AG09319 (cell line): ENCODE data around the gene USP5.

Experiments used
- DNase-seq: peaks from one replicate; pipeline ENCODE4 v3.0.0-alpha.2; 2010; ENCODE audit warnings: low read depth; ENCODE audit errors: extremely low read depth
- TF ChIP-seq, protein P1 (sequence below): IDR thresholded peaks from 2 replicates; pipeline ENCODE4 v1.5.1; 2011; ENCODE audit warnings: low read depth, mild to moderate bottlenecking, inconsistent platforms, low read length, moderate library complexity

Gene USP5

DNA sequence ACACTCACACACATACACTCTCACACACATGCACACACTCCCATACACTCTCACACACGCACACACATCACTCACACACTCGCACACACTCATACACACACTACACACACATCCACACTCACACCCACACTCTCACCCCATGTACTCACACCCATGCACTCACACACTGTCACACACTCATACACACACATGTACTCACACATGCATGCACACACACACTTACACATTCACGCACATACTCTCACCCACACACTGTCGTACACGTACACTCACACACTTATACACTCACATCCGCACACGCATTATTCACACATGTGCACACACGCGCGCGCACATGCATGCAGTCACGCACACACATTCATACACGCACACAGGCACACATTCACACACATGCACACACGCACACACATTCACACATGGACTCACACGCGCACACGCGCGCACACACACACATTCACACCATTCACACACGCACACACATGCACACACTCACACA, 34.2 kb upstream of the USP5 start:
- no peak for DNase-seq
- TF ChIP-seq, protein P1, sequence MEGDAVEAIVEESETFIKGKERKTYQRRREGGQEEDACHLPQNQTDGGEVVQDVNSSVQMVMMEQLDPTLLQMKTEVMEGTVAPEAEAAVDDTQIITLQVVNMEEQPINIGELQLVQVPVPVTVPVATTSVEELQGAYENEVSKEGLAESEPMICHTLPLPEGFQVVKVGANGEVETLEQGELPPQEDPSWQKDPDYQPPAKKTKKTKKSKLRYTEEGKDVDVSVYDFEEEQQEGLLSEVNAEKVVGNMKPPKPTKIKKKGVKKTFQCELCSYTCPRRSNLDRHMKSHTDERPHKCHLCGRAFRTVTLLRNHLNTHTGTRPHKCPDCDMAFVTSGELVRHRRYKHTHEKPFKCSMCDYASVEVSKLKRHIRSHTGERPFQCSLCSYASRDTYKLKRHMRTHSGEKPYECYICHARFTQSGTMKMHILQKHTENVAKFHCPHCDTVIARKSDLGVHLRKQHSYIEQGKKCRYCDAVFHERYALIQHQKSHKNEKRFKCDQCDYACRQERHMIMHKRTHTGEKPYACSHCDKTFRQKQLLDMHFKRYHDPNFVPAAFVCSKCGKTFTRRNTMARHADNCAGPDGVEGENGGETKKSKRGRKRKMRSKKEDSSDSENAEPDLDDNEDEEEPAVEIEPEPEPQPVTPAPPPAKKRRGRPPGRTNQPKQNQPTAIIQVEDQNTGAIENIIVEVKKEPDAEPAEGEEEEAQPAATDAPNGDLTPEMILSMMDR: no peak

DNA sequence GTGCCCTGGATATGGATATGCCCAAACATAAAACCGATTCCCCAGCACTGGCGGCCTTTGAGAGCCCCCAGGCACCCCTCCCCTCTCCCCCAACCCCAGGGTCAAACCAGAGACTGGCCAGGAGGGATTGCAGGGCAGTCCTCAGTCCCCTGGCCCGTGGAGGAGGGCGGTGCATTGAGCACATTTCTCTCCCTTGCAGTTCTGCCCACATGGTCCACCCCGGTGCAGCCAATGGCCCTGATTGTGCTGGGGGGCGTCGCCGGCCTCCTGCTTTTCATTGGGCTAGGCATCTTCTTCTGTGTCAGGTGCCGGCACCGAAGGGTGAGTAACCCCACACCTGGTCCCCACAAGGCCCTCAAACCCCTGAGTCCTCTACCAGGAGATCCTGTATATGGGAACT, 33.7 kb upstream of the USP5 start:
- TF ChIP-seq, protein P1: no peak

DNA sequence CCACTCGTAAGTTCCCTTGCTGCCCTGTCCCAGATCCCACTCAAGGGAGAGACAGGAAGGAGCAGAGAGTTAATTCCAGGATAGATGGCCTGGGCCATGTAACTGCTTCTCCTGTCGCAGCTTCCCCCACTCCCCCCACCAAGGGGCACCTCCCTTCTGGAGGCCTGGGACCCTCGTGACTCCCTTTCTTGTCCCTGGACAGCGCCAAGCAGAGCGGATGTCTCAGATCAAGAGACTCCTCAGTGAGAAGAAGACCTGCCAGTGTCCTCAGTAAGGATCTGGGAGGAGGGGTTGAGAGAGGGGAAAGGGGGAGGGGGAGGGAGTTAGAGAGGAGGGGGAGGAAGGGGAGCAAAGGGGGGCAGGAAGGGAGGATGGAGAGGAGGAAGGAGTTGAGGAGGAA, 33.3 kb upstream of the USP5 start:
- no peak for DNase-seq
- TF ChIP-seq, protein P1: no peak

More for the DNA sequence above, 33.7 kb upstream of the USP5 start:
- DNase-seq: no peak

DNA sequence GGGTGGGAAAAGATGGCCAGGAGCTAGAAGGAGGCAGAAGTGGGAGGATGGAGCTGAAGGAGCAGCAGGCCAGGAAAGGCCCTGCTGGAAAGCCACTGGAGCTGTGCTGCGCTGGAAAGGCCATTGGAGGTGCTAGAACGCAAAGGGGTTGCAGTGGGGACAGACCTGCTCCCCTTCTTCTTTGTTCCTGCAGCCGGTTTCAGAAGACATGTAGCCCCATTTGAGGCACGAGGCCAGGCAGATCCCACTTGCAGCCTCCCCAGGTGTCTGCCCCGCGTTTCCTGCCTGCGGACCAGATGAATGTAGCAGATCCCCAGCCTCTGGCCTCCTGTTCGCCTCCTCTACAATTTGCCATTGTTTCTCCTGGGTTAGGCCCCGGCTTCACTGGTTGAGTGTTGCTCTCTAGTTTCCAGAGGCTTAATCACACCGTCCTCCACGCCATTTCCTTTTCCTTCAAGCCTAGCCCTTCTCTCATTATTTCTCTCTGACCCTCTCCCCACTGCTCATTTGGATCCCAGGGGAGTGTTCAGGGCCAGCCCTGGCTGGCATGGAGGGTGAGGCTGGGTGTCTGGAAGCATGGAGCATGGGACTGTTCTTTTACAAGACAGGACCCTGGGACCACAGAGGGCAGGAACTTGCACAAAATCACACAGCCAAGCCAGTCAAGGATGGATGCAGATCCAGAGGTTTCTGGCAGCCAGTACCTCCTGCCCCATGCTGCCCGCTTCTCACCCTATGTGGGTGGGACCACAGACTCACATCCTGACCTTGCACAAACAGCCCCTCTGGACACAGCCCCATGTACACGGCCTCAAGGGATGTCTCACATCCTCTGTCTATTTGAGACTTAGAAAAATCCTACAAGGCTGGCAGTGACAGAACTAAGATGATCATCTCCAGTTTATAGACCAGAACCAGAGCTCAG, 32.6 kb upstream of the USP5 start:
- TF ChIP-seq, protein P1: no peak

DNA sequence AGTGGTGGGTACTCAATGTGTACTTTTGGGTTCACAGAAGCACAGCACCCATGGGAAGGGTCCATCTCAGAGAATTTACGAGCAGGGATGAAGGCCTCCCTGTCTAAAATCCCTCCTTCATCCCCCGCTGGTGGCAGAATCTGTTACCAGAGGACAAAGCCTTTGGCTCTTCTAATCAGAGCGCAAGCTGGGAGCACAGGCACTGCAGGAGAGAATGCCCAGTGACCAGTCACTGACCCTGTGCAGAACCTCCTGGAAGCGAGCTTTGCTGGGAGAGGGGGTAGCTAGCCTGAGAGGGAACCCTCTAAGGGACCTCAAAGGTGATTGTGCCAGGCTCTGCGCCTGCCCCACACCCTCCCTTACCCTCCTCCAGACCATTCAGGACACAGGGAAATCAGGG, 31.8 kb upstream of the USP5 start:
- TF ChIP-seq, protein P1: no peak

More for the DNA sequence above, 32.6 kb upstream of the USP5 start:
- DNase-seq: no peak

DNA sequence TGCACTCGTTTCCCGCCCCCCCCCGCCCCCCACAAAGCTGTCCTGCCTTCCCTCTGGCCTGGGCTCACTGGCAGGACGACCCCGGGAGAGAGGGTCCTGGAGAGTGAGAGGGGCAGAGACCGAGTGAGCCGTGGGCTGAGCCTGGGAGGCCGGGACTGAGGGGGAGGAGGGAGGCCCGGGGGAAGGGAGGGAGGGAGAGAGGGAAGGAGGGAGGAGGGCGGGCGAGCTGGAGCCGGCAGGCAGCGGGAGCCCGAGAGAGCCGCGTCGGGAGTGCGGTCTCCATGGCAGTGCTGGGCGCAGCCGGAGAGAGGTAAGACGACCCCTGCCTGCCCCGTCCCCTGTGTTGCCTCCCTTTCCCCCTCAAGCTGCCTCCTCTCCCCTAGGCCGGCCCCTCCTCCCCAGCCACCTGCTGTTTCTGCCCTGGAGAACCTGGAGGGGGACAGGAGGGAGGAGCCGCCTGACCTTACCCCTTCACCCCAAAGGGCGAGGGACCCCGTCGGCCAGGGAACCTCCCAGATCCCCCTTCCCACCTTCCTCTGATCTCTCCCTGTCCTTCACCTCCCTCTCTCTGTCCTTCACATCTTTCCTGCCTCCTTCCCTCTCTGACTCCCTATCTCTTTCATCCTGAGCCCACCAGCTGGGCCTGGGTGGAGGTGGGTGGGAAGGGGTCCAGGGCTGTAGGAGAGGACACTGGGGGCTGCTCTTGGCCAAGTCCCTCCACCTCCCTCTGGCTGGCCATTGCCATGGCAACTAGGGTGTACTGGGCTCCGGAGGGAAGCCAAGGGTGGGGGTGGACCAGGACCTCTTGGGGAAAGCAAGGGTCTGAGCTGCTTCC, 30.1 kb upstream of the USP5 start, which contains the start of gene GPR162:
Gene GPR162 (plus strand): TSS at position 231 of the 835 bp plus-strand sequence. CDS start 2,078 bp downstream, outside the sequence.
- TF ChIP-seq, protein P1: no peak
- DNase-seq: no peak

More for the DNA sequence above, 31.8 kb upstream of the USP5 start:
- no peak for DNase-seq
